IPS DF 4.7 (cell line): ENCODE data around the gene CCS.
"Not testable (repeated sequence)": the region's sequence is repeated elsewhere in the genome, so short reads cannot be mapped to it uniquely, and the experiment has no call there.

Experiments used
- DNase-seq: peaks from one replicate; pipeline ENCODE4 v3.0.0-alpha.2; 2013; ENCODE audit warnings: low spot score; ENCODE audit errors: extremely low read depth

CCS gene

DNA sequence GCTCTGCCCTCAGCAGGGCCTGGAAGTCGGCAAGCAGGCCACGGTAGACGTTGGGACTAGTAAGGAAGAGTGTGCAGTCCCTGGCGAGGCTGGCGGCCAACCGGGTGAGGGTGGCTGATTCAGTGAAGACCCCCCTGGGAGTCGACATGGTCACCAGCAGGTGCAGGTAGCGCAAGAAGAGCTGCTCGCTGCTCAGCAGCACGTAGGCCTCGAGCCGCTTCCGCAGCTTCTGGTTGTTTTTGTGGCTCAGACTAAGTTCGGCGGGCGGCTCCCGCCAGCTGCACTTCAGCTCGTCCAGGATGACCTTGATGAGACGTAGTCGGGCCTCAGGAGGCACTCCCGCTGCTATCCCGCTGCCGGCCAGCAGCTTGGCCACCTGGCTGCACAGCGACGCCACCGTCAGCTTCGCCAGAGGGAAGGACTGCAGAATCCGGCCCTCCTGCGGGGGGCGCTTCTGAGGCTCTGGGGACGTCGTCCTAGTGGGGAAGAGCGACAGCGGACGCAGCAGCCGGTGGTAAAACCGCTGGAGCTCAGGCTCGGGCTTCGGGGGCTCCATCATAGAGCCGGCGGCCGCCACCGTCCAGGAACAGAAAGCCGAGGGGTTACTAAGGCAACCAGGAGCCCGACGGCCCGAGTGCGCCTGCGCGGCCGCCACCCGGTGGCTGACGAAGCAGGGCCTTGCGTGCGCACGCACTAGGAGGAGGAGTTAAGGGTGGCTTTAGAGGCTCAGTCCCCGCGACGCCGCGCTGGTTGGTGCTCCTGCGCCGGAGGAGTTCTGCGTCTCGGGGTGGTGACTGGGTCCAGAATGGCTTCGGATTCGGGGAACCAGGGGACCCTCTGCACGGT lies at the start of gene CCS, which contains the start of gene CCDC87:
TSS of gene CCS (plus strand) at position 729 of the 846 bp plus-strand sequence. CDS start at position 806, 77 bp downstream.
TSS of gene CCDC87 (minus strand) at position 607 of the 846 bp plus-strand sequence. CDS start at position 559, 48 bp downstream.
- DNase-seq, result no peak

DNA sequence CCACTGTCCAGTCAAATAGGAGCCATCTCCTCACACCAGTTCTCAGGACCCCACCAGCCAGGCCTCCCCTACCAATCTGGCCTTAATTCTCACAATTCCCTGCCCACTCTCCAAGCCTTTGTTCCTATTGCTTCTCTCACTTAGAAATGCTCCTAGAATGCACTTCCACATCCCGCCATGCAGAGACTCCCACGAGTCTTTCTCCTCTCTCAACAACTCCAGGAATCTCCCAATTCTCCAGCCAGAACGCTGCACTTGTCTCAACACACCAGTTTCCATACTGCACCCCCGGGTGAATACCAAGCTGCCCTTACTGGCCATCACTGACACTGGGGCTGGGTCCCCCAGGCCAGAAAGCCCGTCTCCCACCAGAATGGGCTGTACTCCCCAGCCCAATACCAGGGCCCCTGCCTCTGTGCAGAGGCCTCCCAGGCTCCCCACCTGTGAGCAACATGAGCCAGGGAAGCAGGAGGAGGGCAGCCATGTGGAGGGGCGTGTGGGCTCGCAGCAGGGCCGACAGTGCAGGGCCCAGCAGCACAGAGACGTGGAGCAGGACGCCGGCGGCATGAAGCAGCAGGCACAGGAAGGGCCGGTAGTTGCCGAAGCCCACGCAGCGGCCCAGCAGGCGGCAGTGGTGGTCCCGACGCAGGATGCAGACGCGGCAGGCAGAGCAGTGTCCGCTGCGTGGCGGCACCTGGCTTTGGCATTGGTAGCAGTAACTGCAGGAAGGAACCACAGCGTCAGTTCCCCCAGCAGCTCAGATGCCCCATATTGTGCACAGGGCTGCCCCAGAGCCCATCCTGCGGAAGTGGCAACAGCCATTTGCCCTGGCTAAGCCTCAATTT lies 49.5 kb upstream of the CCS start:
- no peak for DNase-seq

DNA sequence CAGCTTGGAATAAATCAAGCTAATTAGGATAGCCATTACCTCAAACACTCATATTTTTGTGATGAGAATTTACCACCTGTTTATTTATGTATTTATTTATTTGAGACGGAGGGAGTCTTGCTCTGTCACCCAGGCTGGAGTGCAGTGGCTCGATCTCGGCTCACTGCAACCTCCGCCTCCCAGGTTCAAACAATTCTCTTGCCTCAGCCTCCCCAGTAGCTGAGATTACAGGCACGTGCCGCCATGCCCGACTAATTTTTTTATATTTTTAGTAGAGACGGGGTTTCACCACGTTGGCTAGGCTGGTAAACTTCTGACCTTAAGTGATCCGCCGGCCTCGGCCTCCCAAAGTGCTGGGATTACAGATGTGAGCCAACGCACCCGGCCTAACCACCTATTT lies 48.0 kb upstream of the CCS start:
- DNase-seq, result not testable (repeated sequence)

GRCh38 chr11:66545701-66546367 lies 47.2 kb upstream of the CCS start, which contains the start of gene ZDHHC24:
TSS of gene ZDHHC24 (minus strand) at chr11:66546048. CDS start at chr11:66546003, 45 bp downstream.
- peak; percentile 84 for DNase-seq

DNA sequence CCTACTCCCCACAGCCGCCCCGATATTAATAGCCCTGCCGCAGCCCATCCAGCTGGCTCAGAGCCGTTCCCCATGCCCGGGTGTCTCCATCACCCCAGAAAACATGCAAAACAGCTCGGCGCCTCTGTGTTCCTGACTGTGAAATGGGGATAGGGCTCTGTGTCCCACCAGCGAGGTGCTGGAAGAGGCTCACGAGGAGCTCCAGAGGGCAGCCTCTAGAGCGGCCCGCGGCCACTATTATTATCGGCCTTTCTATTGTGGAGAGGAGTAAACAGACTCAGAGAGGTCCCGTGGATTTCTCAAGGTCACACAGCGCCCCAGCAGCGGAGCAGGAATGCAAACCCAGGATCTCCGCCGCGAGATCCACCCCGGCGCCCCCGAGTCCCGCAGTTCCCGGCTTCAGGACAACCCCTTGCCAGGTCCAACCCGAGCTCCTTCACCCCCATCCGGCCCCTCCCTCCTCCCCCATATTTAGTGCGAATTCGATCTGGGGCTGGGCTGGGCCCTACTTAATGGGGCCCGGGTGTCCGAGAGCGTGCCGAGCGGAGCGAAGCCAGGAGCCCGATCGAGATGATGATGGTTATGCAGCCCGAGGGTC lies 46.5 kb upstream of the CCS start, which contains the start of gene ACTN3:
TSS of gene ACTN3 (plus strand) at position 536 of the 598 bp plus-strand sequence. CDS start at position 571, 35 bp downstream.
- DNase-seq, result no peak

DNA sequence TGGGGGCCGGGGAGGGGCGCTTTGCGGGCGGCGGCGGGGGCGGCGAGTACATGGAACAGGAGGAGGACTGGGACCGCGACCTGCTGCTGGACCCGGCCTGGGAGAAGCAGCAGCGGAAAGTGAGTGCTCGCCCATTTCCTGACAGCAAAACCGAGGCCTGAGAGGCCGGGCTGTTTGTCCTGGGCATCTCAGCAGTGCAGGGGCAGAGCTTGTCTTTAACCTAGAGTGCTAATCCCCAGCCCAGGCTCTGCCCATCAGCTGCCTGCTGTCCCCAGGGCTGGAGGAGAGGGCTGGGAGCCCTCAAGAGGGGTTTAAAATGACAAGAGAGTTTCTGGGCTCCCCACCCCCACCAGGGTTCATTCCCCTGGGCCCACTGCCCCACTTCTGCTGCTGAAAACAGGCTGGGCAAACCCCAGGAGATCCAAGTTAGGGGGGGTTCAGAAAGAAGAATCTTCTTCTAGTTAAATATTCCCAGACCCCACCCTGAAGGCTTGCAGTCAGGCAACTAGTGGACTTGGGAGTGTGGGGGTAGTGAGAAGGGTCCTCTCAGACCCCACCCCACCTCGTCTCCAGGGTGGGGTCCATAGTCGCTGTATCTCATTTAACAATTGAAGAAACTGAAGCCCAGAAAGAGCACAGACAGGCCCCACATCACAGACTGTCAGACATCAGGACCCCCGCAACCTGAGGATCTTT lies 45.9 kb upstream of the CCS start:
- no peak for DNase-seq

DNA sequence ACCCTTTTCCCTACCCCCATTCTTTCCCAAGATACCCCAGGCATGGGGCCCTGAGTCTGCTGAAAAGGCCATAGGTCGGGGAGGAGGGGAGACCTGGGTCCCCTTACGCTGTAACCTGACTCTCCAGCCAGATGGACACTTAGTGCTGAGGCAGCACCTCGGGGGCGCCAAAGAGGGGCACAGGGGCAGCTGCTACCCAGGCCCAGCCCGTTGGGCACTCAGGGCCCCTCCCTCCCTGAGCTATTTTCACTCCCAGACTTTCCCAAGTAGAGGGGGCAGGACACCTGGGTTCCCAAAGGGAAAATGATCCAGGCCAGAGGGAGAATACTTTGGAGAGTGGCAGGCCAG lies 45.3 kb upstream of the CCS start:
- DNase-seq, result no peak

DNA sequence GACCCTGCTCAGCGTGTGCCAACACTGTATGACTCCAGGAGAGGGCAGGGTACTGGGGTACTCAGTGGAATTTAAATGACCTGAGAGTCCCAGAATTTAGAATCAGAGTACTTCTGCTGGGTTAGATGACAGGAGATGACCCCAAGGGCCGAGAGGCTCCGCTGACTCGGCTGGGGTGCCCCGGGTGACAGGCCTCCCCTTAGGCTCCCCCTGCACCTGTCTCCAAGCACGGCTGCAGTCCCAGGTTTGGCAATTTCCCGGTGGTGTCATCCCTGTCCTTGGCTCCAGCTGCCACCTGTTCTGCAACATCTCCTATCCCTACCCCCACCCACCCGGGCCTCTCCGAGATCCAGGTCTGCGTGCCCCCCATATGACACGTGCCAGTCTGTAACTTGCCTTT lies 44.9 kb upstream of the CCS start:
- DNase-seq, result no peak

- no peak for DNase-seq
Measured at GRCh38 chr11:66548774-66549630, 44.0 kb upstream of the CCS start.

GRCh38 chr11:66549696-66550095 lies 43.3 kb upstream of the CCS start:
- no peak for DNase-seq

DNA sequence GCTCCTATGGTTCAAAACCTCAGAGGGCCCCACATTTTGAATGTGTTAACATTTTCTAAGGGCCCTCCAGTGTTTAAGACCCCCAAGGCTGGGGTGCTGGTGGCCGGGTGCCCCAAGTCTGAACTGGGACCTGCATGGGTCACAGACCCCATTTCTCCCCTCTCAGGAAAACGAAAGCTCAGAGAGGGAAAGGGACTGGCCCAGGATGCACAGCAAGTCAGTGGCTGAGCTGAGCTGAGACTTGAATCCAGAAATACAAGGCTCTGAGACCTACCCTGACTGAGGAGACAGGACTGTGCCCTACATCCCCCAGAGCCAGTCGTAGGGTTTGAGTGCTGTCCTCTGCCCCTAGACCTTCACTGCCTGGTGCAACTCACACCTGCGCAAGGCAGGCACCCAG lies 42.1 kb upstream of the CCS start:
- DNase-seq, result no peak

GRCh38 chr11:66554602-66555001 lies 38.4 kb upstream of the CCS start:
- DNase-seq, result no peak

- DNase-seq, result no peak
Measured at GRCh38 chr11:66555416-66555815, 37.6 kb upstream of the CCS start.

GRCh38 chr11:66556086-66556485 lies 36.9 kb upstream of the CCS start:
- no peak for DNase-seq

DNA sequence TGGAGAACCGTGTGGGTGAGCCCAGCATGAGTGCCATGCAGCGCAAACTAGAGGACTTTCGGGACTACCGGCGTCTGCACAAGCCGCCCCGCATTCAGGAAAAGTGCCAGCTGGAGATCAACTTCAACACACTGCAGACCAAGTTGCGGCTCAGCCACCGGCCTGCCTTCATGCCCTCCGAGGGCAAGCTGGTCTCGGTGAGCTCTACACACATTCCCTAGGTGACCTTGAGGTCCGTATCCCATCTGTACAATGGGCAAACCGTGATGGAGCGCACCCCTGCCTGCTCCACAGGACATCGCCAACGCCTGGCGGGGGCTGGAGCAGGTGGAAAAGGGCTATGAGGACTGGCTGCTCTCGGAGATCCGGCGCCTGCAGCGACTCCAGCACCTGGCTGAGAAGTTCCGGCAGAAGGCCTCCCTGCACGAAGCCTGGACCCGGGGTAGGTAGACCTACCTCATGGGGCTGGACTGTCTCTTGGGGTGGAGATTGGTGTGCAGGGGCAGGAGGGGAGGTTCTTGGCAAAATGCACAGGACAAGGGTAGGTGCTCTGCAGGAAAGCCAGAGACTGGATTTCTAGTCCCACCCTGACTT lies 35.2 kb upstream of the CCS start:
- DNase-seq, result no peak

DNA sequence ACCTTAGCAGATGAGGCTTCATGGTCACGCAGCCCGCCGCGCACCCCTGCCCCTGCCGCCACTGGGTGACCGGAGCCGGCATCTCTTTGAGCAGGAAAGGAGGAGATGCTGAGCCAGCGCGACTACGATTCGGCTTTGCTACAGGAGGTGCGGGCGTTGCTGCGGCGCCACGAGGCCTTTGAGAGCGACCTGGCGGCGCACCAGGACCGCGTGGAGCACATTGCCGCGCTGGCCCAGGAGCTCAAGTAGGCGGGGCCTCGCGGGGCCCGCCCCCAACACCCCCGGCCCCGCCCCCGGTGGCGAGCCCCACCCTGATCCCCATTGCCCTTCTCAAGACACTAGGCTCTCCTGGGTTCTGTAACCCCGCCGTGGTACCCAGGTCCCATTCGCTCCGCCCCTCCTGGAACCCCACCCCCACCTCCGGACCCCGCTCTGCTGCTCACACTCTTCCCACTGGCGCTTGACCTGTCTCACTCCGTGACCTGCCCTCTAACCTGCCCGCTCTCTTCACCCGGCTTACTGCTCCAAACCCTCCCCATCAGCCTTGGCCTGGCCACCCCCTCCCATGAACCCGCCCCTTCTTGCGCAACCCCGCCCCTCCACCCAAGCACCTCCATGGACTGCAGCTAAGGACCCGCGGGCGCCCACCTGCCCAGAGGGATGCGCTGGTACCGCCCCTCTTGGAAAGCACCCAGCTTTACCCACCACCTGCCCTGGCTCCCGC lies 33.7 kb upstream of the CCS start:
- no peak for DNase-seq

DNA sequence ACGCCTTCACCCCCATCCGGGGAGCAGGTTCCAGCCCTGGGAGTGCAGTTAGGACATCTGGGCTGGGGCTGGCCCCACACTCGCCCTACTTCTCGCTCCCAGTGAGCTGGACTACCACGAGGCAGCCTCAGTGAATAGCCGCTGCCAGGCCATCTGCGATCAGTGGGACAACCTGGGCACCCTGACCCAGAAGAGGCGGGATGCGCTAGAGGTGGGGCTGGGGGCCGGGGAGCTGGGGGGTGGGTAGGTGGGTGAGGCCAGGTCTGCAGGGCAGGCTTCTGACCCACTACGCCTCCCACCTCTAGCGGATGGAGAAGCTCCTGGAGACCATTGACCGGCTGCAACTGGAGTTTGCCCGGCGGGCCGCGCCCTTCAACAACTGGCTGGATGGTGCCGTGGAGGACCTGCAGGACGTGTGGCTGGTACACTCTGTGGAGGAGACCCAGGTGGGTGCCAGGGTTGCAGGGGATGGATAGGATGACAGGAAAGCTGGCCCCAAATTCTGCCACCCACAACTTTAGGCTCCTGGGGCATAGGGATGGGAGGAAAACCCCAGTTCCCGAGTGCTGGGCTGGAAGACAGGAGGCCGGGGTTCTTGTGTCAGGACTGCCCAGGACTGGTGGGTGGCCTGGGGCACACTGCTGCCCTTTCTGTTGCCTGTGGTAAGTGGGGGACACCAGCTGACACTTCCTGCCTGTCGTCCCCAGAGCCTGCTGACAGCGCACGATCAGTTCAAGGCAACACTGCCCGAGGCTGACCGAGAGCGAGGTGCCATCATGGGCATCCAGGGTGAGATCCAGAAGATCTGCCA lies 32.9 kb upstream of the CCS start:
- DNase-seq, result no peak
